Endothelial cell of umbilical vein (primary cell): ENCODE results near the gene ATRIP.
A peak's percentile ranks its signal among the peaks of the same experiment; 100 is the strongest.

ENCODE experiments used
- EZH2 ChIP-seq: IDR thresholded peaks from 2 replicates; pipeline ENCODE4 v1.6.1; 2012; ENCODE audit warnings: borderline replicate concordance, low read depth, mild to moderate bottlenecking, moderate library complexity, low read length, inconsistent platforms; ENCODE audit not compliant: severe bottlenecking
- FOS ChIP-seq: IDR thresholded peaks from 2 replicates; pipeline ENCODE4 v1.6.1; 2011; ENCODE audit warnings: mild to moderate bottlenecking, low read length, moderate library complexity, borderline replicate concordance; ENCODE audit not compliant: insufficient read depth
- GATA2 ChIP-seq: IDR thresholded peaks from 2 replicates; pipeline ENCODE4 v1.7.0; 2011; ENCODE audit warnings: low read depth, mild to moderate bottlenecking, moderate library complexity, mixed read lengths, low read length; ENCODE audit not compliant: insufficient read length, insufficient read depth
- JUN ChIP-seq: IDR thresholded peaks from 2 replicates; pipeline ENCODE4 v1.6.1; 2011; ENCODE audit warnings: borderline replicate concordance, low read depth; ENCODE audit not compliant: insufficient read length, insufficient read depth
- MYC ChIP-seq: IDR thresholded peaks from one replicate; pipeline ENCODE4 v1.6.1; 2011; ENCODE audit warnings: mild to moderate bottlenecking, low read depth, low read length
- POLR2A ChIP-seq: IDR thresholded peaks from 2 replicates; pipeline ENCODE4 v1.6.1; 2012; ENCODE audit warnings: low read depth, mild to moderate bottlenecking, control low read depth, low read length
- POLR2AphosphoS5 ChIP-seq: IDR thresholded peaks from 2 replicates; pipeline ENCODE4 v1.6.1; 2012; ENCODE audit warnings: low read depth, mild to moderate bottlenecking, control low read depth, low read length, moderate library complexity; ENCODE audit not compliant: insufficient read depth
- TF ChIP-seq, protein P1 (sequence below), 2 donors: IDR thresholded peaks; 1 replicate in 1 of 2; 2 replicates in 1 of 2; pipeline ENCODE4 v1.5.1; 2011; ENCODE audit warnings: low read length in 2 of 2, mild to moderate bottlenecking in 2 of 2, moderate library complexity in 2 of 2, control low read depth in 1 of 2, inconsistent platforms in 1 of 2, low read depth in 1 of 2; ENCODE audit not compliant: insufficient read depth in 1 of 2; ENCODE audit errors: extremely low read depth in 1 of 2
- TF ChIP-seq, protein P2 (sequence below): IDR thresholded peaks from 2 replicates; pipeline ENCODE4 v1.6.1; 2011; ENCODE audit not compliant: insufficient read depth, insufficient read length

DNA sequence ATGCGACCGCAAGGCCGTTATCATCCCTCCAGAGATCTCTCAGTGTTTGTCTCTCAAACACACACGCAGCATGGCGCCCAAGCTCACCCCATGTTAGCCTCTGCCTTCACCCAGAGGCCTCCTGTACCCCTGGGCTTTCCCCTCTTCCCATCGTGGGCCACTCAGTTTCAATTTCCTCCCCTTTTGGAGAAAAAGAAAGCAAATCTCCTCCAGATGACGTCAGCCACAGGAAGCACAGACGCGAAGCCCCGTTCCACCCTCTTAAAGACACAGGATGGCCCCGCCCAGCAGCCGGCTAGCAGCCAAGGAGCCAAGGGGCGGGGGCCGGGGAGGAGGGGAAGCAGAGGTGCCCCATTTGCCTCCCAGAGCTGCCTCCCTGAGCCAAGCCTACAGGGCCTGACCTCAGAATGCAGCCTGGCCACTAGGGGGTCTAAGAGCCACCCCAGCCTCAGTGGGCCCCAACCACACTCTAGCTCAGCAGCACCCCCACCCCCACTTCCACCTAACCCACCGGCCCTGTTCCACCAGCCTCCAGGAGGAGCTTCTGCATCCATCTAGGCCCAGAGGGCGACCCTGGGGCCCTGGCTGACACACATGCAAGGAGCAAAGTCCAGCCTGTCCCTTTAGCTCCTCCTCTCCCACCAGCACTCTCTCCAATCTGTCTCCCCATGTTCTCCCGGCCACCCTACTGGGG lies 26.5 kb downstream of the ATRIP start:
- TF ChIP-seq POLR2A (peak; percentile 91), JUN (peak; percentile 69), POLR2AphosphoS5 (peak; percentile 75), FOS (no peak), EZH2 (no peak), MYC (no peak), GATA2 (no peak)
- TF ChIP-seq, protein P1, sequence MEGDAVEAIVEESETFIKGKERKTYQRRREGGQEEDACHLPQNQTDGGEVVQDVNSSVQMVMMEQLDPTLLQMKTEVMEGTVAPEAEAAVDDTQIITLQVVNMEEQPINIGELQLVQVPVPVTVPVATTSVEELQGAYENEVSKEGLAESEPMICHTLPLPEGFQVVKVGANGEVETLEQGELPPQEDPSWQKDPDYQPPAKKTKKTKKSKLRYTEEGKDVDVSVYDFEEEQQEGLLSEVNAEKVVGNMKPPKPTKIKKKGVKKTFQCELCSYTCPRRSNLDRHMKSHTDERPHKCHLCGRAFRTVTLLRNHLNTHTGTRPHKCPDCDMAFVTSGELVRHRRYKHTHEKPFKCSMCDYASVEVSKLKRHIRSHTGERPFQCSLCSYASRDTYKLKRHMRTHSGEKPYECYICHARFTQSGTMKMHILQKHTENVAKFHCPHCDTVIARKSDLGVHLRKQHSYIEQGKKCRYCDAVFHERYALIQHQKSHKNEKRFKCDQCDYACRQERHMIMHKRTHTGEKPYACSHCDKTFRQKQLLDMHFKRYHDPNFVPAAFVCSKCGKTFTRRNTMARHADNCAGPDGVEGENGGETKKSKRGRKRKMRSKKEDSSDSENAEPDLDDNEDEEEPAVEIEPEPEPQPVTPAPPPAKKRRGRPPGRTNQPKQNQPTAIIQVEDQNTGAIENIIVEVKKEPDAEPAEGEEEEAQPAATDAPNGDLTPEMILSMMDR (IDR thresholded peaks at IDR 0.05; ENCODE audit: extremely low read depth in 1 of 2, insufficient read depth in 1 of 2, low read depth in 1 of 2, low read length in 2 of 2): peak; percentile 34 to 56
- TF ChIP-seq, protein P2, sequence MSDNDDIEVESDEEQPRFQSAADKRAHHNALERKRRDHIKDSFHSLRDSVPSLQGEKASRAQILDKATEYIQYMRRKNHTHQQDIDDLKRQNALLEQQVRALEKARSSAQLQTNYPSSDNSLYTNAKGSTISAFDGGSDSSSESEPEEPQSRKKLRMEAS: no peak
